H1 (cell line): ENCODE measurements around the gene ISG15. TPM values are rescaled to one million over a fixed set of nuclear protein-coding genes. Genes with fewer than 3 reads are reported as not detected.

Source experiments
- JUN ChIP-seq: IDR thresholded peaks from 2 replicates; pipeline ENCODE4 v1.6.1; 2011; ENCODE audit warnings: low read depth, mild to moderate bottlenecking, improper control_type of control experiment, low read length
- PHF8 ChIP-seq: fragments of 200-600 bp; sonication (generic); conservative IDR thresholded peaks from 2 replicates; pipeline ENCODE4 v1.7.1; 2012; ENCODE audit warnings: low read depth, mild to moderate bottlenecking, inconsistent platforms, low read length, moderate library complexity
- POLR2A ChIP-seq, 2 experiments: IDR thresholded peaks; 1 replicate in 1 of 2; 2 replicates in 1 of 2; pipeline ENCODE4 v1.6.1; 2011; ENCODE audit warnings: low read depth in 2 of 2, low read length in 2 of 2, mild to moderate bottlenecking in 2 of 2; ENCODE audit errors: control extremely low read depth in 1 of 2
- RBBP5 ChIP-seq: IDR thresholded peaks from 2 replicates; pipeline ENCODE4 v1.7.1; 2012; ENCODE audit warnings: low read depth, mild to moderate bottlenecking, inconsistent platforms, low read length, moderate library complexity, borderline replicate concordance
- RXRA ChIP-seq: IDR thresholded peaks from 2 replicates; pipeline ENCODE4 v1.6.1; 2011; ENCODE audit warnings: low read depth, mild to moderate bottlenecking, low read length, moderate library complexity; ENCODE audit not compliant: insufficient read depth
- SIX5 ChIP-seq: IDR thresholded peaks from 2 replicates; pipeline ENCODE4 v1.6.1; 2011; ENCODE audit warnings: mild to moderate bottlenecking, low read depth, low read length
- SP1 ChIP-seq: IDR thresholded peaks from 2 replicates; pipeline ENCODE4 v1.6.1; 2011; ENCODE audit warnings: low read depth, low read length
- polyA plus RNA-seq, 7 experiments: library from polyadenylated mRNA; depleted of rRNA in 3 of 7; stranded (reverse) in 5 of 7; unstranded in 2 of 7; fragments of >200 nt in 5 of 7; fragments of 200-250 nt in 2 of 7; gene quantifications; 1 replicate in 5 of 7; 2 replicates in 1 of 7; 4 replicates in 1 of 7; pipeline versions ENCODE4 v1.2.1 to v1.2.3, GENCODE V29; 2011 to 2013; ENCODE audit warnings: missing spikeins in 2 of 7, mixed read lengths in 2 of 7
- total RNA-seq: library from RNA; stranded (reverse); fragmentation: NEBNext Ultra II Directional; extraction: Animal tissue kit (Norgen Biotek cat#: 25700); gene quantifications from 2 replicates; pipeline ENCODE4 v1.2.1, GENCODE V29; 2021
- TF ChIP-seq, protein P1 (sequence below): IDR thresholded peaks from 2 replicates; pipeline ENCODE4 v1.6.1; 2011; ENCODE audit warnings: low read length, improper control_type of control experiment

ISG15 gene
- total and polyA plus RNA-seq, 2 of the 8 experiments (the other 6 are each of a cell fraction or from before 2014, with no cell fraction given) = 29.3 to 121 TPM

DNA sequence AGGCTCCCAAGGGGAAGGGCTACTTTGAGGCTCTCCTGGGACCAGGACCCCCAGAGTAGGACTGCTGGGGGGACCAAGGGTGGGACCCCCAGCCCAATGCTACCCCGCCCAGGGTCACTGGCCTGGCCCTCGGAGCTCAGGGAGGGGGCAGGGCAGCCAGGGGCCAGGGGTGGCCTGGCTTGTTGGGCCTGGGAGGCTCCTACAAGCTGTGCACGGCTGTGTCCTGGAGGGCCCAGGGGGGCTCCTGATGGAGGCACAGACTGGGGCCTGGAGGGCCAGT, 15.6 kb upstream of the ISG15 start (continued):
- TF ChIP-seq, protein P1, sequence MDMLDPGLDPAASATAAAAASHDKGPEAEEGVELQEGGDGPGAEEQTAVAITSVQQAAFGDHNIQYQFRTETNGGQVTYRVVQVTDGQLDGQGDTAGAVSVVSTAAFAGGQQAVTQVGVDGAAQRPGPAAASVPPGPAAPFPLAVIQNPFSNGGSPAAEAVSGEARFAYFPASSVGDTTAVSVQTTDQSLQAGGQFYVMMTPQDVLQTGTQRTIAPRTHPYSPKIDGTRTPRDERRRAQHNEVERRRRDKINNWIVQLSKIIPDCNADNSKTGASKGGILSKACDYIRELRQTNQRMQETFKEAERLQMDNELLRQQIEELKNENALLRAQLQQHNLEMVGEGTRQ = no peak
- TF ChIP-seq POLR2A (IDR thresholded peaks at IDR 0.05; ENCODE audit: control extremely low read depth in 1 of 2, low read depth in 2 of 2, low read length in 2 of 2) (no peak), RBBP5 (no peak), JUN (no peak), SP1 (no peak), RXRA (no peak), SIX5 (no peak), PHF8 (no peak)
- TF ChIP-seq, all 59 proteins: peak for 0
